Right ventricle myocardium superior (tissue), 1 donor: ENCODE data around the gene PTPA. TPM values are rescaled to one million over a fixed set of nuclear protein-coding genes. Genes with fewer than 3 reads are reported as not detected.

Experiments
- ATAC-seq: fragments of 200-7000 bp; cut with Tn5 transposase; one replicate; pipeline ENCODE4 v1.9.1; 2020; ENCODE audit warnings: mild to moderate bottlenecking; ENCODE audit not compliant: poor library complexity
- DNase-seq: peaks from one replicate; pipeline ENCODE4 v3.0.0-alpha.2; 2020
- intact Hi-C: fragments of 100-400 bp; cut with DNase I; formaldehyde crosslinking; loops from one replicate; pipeline ENCODE4 v1.11.2; 2022
- long read RNA-seq: library from polyadenylated mRNA; unstranded; transcript quantifications from one replicate; pipeline ENCODE4 v2.0.0, GENCODE V29; 2021
- total RNA-seq: library from RNA; stranded (reverse); fragmentation: NEBNext Ultra II Directional; extraction: Animal tissue kit (Norgen Biotek cat#: 25700); gene quantifications from one replicate; pipeline ENCODE4 v1.2.1, GENCODE V29; 2021
- donor health status: DM: no; HTN: yes; CAD: no; lungs with severe emphysema.

PTPA gene
- total RNA-seq, result 179 TPM
- long read RNA-seq, transcript PTPA-207 (10 exons, 2,737 nt), result minor isoform, 57 of 273 reads
- long read RNA-seq, transcript PTPA-210 (3 exons, 1,153 nt), result major isoform, 120 of 273 reads
- long read RNA-seq, transcript PTPA-214 (3 exons, 988 nt), result minor isoform, 34 of 273 reads
- long read RNA-seq, partial matches to known transcripts, result 5 of 273 reads
- long read RNA-seq, other reads (novel, unspliced or antisense), result 43 of 273 reads

- peak; percentile 98 for DNase-seq
- intact Hi-C loops, result no loop called here
- ATAC-seq, result peak; percentile 93
These were observed at the start of gene PTPA, which contains the start of gene CRAT for GRCh38 chr9:129110740-129111527. Gene PTPA (plus strand): TSS chr9:129111415. CDS start chr9:129111601, 186 bp downstream. Gene CRAT (minus strand): TSS chr9:129110793. CDS start chr9:129110509, 284 bp downstream.

GRCh38 chr9:129063061-129063460 is 48.2 kb upstream of the PTPA start:
- intact Hi-C loops, result no loop called here
- no peak for DNase-seq
- ATAC-seq, result no peak

GRCh38 chr9:129064499-129064908 is 46.7 kb upstream of the PTPA start:
- intact Hi-C loops, result no loop called here
- DNase-seq (no peak), ATAC-seq (no peak)

GRCh38 chr9:129068110-129068509 is 43.1 kb upstream of the PTPA start:
- ATAC-seq (no peak), DNase-seq (no peak)
- intact Hi-C loops, result no loop called here

- intact Hi-C loops, result no loop called here
- ATAC-seq, result peak; percentile 95
These were observed 42.0 kb upstream of the PTPA start for GRCh38 chr9:129068990-129069861.

GRCh38 chr9:129069862-129070641 is 41.2 kb upstream of the PTPA start:
- intact Hi-C loops, result no loop called here
- ATAC-seq, result peak; percentile 4
- DNase-seq, result no peak

More at GRCh38 chr9:129068990-129069861, 42.0 kb upstream of the PTPA start:
- DNase-seq, result peak; percentile 88

- no peak for DNase-seq
- ATAC-seq, result no peak
- intact Hi-C loops, result no loop called here
These were observed 40.3 kb upstream of the PTPA start for GRCh38 chr9:129070696-129071525.

- intact Hi-C loops, result no loop called here
- no peak for DNase-seq
- ATAC-seq, result no peak
These were observed 39.6 kb upstream of the PTPA start for GRCh38 chr9:129071526-129072126.

GRCh38 chr9:129072171-129072570 is 39.0 kb upstream of the PTPA start:
- intact Hi-C loops, result no loop called here
- DNase-seq, result no peak
- no peak for ATAC-seq

- ATAC-seq, result no peak
- DNase-seq, result no peak
- intact Hi-C loops, result no loop called here
These were observed 37.8 kb upstream of the PTPA start for GRCh38 chr9:129073404-129073803.

GRCh38 chr9:129074106-129074505 is 37.1 kb upstream of the PTPA start:
- intact Hi-C loops, result no loop called here
- ATAC-seq (no peak), DNase-seq (no peak)

- intact Hi-C loops, result no loop called here
These were observed 35.1 kb upstream of the PTPA start for GRCh38 chr9:129075996-129076639.

GRCh38 chr9:129076640-129077037 is 34.6 kb upstream of the PTPA start:
- intact Hi-C loops, result no loop called here
- no peak for ATAC-seq
- DNase-seq, result no peak

More at GRCh38 chr9:129075996-129076639, 35.1 kb upstream of the PTPA start:
- ATAC-seq, result no peak
- no peak for DNase-seq

- intact Hi-C loops, result no loop called here
- no peak for DNase-seq
- ATAC-seq, result no peak
These were observed 34.0 kb upstream of the PTPA start for GRCh38 chr9:129077236-129077635.

- ATAC-seq (no peak), DNase-seq (no peak)
- intact Hi-C loops, result no loop called here
These were observed 32.3 kb upstream of the PTPA start for GRCh38 chr9:129078691-129079503.

GRCh38 chr9:129079829-129080228 is 31.4 kb upstream of the PTPA start:
- DNase-seq, result no peak
- no peak for ATAC-seq
- intact Hi-C loops, result no loop called here
